Renal pelvis (tissue), 4 donors: Measurements from ENCODE around the gene PLEKHG2. TPM values are rescaled to one million over a fixed set of nuclear protein-coding genes. Genes with fewer than 3 reads are reported as not detected.

Experiments used
- DNase-seq: peaks from one replicate; pipeline ENCODE4 v3.0.0-alpha.2; 2013
- polyA plus RNA-seq, 3 donors: library from polyadenylated mRNA; unstranded; fragments of 120-200 nt; gene quantifications; one replicate each; pipeline ENCODE4 v1.2.1, GENCODE V29; 2013; ENCODE audit not compliant: insufficient read length in 3 of 3

PLEKHG2 gene
- polyA plus RNA-seq, 3 donors = 81.8 to 135 (median 87.0) TPM

DNA sequence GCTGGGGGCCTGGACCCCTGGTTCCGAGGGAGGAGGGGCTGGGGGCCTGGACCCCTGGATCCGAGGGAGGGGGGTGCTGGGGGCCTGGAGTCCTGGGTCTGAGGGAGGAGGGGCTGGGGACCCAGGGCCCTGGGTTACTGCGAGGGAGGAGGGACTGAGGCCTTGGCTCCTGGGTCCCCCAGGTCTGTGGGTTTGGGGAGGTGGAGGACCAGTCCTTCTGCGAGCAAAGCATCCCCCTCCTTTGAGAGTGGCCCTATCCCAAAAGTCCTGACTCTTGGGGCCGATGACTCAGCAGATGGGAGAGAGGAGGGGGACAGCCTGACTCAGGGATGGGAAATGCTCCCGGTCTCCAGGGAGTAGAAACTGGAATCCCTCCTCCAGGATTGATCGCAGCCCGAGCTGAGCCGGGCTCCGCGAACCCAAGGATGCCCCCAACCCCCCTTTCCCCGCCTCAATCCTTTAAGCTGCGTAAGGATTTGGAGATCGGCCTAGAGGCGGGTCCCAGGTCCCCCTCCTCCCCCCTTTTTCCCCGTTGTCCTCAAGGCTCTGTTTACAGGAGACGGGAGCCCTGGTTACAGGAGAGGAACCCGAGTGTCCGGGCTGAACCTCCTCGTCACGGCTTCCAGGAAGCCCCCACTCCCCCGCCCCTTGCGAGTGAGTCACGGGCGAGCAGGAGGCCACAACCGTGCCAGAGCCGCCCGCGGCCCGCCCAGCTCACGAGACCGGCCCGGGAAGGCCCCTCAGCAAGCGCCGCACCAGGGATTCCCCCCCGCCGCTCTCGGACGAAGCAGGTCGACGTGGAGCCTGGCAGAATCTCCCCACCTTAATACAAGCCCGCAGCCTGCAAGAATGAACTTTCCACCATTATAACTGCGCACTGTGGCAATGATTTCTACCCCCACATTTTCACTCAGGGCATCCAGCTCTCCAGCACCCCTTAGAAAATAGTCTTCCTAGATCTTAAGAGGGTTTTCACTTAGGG, 8.8 kb upstream of the PLEKHG2 start:
- DNase-seq = peak; percentile 95

DNA sequence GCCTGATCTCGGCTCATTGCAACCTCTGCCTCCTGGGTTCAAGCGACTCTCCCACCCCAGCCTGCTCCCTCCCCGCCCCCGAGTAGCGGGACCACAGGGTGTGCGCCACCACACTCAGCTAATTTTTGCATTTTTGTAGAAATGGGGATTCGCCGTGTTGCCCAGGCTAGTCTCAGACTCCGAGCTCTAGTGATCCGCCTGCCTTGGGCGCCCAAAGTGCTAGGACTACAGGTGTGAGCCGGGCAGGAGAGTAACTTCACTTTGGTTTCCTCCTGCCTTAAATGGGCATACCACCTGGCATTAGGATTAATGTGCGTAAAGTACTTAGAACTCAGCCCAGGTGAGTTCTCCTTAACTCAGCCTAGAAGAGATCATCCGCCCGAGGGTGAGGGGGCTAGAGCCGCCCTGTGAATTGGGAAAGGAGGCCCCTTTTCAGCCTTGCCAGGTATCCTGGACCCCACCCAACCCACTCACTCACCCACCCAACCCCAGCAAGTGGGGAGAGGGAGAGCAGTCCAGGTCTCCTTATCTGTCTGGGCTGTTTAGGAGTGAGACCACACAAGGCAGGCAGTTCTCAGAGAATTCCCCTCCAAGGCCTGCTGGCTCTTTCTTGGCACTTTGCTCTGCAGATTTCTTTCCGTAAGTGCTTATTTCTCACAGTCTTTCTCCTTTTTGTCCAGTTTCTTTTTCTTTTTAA, 7.1 kb upstream of the PLEKHG2 start:
- DNase-seq = no peak

DNA sequence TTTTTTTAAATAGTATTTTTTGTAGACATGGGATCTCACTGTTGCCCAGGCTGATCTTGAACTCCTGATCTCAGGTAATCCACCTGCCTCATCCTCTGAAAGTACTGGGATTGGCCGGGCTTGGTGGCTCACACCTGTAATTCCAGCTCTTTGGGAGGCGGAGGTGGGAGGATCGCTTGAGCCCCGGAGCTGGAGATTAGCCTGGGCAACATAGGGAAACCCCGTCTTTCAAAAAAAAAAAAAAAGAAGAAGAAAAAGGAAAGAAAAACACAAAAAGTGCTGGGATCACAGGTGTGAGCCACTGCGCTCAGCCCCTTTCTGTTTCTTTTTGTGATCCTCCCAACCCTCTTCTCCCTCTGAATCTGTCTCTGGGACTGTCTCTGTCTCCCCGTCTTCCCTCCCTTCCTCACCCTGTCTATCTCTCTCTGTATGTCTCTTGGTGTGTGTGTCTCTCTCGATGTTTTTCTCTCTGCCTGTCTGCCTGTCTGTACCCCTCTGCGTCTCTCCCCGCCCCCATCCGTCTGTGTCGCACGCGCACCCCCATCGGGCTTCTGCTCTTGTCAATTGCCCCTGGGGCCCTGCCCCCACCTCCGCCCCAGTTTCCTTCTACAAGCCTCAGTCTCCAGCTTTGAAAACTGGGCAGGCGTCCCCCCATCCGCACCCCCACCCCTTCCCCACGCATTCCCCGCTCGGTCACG, 6.4 kb upstream of the PLEKHG2 start:
- DNase-seq = no peak

DNA sequence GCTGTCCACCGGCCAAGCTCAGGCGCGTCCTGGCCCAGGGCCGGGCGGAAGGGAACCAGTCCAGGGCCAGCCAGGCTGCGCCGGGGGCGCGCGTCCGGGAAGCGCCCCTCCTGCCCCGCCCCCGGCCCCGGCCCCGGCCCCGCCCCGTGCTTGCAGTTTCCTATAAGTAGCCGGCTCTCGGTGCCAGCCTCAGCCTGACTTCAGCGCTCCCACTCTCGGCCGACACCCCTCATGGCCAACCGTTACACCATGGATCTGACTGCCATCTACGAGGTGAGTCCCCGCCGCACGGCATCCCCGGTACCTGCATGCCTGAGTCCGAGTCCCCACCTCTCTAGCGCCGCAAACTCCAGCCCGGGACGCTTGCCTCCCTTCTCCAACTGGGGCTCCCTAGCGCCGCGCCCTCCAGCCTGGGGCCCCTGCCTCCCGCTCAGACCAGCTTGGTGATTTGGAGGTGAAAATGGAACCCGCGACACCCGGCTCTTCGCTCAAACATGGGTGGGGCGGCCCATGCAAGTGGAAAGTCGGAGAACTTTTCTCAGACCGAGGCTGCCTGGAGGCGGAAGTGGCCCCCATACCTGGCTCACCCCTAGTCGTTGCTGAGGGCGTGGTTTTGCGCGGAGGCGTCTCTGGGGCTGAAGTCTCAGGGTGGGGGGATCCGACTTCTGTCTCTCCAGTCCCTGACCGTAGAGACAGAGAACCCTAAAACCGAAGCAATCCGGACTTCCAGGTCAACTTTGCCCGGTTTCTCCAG, 5.6 kb upstream of the PLEKHG2 start, which contains the start of gene ZFP36:
Gene ZFP36 (plus strand): TSS at position 192 of the 754 bp plus-strand sequence. CDS start 58 bp downstream, at position 250.
- DNase-seq = peak; percentile 80

DNA sequence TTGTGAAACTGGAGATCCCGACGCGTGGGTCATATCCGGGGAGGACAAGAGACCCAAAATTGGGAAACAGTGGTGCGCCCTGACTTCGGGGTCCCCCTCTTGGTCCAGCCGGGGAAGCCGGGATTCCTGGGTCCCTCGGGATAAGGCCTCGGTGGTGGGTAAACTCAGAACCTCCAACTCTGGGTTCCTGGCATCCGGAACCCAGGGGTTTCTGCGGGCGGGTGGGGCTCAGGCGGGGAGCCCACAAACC, 5.1 kb upstream of the PLEKHG2 start:
- DNase-seq = no peak

DNA sequence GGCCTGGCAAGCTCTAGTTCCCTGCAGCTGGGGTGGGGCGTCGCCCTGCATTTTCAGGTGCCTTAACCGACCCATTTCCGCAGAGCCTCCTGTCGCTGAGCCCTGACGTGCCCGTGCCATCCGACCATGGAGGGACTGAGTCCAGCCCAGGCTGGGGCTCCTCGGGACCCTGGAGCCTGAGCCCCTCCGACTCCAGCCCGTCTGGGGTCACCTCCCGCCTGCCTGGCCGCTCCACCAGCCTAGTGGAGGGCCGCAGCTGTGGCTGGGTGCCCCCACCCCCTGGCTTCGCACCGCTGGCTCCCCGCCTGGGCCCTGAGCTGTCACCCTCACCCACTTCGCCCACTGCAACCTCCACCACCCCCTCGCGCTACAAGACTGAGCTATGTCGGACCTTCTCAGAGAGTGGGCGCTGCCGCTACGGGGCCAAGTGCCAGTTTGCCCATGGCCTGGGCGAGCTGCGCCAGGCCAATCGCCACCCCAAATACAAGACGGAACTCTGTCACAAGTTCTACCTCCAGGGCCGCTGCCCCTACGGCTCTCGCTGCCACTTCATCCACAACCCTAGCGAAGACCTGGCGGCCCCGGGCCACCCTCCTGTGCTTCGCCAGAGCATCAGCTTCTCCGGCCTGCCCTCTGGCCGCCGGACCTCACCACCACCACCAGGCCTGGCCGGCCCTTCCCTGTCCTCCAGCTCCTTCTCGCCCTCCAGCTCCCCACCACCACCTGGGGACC, 4.6 kb upstream of the PLEKHG2 start:
- peak; percentile 22 for DNase-seq

DNA sequence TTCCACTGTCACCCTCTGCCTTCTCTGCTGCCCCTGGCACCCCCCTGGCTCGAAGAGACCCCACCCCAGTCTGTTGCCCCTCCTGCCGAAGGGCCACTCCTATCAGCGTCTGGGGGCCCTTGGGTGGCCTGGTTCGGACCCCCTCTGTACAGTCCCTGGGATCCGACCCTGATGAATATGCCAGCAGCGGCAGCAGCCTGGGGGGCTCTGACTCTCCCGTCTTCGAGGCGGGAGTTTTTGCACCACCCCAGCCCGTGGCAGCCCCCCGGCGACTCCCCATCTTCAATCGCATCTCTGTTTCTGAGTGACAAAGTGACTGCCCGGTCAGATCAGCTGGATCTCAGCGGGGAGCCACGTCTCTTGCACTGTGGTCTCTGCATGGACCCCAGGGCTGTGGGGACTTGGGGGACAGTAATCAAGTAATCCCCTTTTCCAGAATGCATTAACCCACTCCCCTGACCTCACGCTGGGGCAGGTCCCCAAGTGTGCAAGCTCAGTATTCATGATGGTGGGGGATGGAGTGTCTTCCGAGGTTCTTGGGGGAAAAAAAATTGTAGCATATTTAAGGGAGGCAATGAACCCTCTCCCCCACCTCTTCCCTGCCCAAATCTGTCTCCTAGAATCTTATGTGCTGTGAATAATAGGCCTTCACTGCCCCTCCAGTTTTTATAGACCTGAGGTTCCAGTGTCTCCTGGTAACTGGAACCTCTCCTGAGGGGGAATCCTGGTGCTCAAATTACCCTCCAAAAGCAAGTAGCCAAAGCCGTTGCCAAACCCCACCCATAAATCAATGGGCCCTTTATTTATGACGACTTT, 3.9 kb upstream of the PLEKHG2 start:
- DNase-seq = peak; percentile 29

DNA sequence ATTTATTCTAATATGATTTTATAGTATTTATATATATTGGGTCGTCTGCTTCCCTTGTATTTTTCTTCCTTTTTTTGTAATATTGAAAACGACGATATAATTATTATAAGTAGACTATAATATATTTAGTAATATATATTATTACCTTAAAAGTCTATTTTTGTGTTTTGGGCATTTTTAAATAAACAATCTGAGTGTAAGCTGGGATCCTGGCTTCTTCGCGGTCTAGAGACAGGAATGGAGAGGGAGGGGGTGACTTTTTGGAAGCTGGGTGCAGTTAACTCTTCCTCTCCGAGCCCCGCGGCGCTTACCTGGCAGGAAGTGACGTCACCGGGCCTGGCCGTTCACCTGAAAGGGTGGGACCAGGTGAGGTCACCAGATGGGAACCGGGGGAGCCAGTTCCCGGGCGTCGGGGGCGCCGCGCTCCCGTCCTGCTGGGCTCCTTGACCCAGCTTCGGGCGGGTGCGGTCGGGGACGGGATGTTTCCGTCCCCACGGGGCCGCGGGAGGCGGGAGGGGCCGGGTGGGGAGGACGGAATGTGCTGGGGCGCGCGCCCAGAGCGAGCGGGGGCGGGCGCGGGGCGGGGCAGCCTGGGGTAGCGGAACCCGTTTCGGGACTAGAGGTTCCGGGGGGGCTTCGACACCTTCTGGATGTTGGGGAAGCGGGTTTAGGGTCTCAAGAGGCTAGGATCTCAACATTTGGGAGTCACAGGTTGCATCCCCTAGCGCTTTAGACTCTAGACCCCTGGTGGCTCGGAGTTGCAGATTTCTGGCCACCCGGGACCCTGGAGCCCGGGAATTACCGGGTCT, 3.1 kb upstream of the PLEKHG2 start:
- peak; percentile 79 for DNase-seq

DNA sequence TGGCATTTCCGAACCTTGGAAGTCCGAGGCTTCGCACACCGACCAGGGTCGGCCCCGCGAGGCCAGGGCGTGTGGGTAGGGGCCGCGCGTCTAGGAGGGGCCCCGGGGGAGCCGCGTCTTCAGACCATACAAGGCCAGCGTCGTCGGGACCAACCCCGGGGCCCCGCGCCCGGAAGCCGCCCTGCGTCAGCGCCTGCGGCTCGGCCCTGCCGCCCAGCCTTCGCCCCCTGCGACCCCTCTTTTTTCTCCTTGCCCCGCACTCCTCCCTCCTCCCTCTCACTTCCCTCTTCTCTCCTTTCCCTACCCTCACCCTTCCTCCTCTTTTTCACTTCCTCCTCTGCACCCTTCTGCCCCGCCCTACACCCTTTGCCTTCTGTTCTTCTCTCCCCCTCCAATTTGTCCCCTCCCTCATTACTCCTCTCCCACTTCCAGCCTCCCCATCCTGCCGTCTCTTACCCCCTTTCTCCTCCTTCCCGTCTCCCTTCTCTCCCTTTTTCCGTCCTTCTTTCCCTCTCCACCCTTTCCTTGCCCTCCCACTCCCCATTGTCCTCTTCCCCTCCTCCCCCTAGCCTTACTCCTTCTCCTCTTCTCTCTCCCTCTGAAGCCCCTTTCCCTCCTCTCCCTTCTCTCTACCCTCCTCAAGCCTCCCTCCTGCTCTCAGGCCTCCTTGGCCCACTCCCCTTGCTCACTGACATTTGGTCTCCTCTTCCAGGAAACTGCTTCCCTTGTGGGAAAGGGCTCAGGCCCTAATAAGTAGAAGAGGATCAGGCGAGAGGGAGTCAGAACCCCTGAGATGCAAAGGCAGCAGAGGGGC, 2.2 kb upstream of the PLEKHG2 start:
- peak; percentile 53 for DNase-seq

DNA sequence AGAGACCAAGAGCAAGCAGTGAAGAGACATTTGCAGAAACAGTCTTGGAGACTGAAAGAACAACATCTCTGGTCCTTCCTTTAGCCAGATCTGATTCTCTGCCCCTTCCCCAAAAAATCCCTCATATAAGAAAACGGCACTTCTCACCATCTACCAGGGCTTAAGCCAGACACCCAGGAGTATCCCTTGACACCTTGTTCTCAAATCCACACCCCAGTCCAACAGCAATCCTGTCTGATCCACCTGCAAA, 1.7 kb upstream of the PLEKHG2 start:
- DNase-seq = no peak

DNA sequence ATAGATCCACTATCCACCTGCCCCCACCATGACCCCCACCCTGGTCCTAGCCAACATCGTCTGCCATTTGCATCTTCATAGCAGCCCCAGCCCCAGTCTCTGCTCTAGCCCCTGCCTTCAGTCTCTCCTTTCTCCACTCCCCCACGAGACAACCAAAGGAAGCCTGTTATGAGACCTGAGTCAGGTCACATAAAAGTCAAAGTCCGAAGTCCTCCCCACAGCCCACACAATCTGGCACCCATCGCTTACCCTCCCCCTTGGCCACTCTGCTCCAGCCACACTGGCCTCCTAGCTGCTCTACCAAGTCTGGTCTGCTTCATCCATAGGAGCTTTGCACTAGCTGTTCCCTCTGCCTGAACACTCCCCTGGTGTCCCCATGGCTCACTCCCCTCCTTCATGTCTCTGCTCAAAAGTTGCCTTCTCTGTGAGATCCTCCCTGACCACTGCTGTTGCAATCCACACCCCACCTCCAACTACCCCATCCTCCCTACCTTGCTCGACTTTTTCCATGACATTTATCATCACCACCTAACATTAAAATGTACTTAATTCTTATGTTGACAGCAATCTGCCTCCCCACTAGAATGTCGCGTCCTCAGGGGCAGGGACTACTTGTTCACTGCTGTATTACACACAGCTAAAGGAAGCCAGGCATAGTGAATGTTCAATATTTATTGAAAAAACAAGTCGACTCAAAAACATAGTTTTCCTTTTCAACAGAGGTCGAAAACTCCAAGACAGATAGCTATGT, 1.2 kb upstream of the PLEKHG2 start:
- DNase-seq = no peak

DNA sequence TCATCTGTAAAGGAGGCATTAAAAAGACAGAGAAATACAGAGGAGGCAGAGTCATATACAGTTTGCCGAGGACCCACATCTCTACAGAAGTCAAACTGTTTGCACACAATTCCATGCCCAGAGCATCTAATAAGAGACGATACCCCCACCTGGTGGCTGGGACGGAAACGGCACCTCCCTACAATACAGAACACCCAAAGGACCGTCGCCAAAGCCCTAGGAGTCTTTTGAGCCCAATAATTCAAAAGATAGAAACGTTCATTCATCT, 703 bp upstream of the PLEKHG2 start:
- DNase-seq = peak; percentile 90

DNA sequence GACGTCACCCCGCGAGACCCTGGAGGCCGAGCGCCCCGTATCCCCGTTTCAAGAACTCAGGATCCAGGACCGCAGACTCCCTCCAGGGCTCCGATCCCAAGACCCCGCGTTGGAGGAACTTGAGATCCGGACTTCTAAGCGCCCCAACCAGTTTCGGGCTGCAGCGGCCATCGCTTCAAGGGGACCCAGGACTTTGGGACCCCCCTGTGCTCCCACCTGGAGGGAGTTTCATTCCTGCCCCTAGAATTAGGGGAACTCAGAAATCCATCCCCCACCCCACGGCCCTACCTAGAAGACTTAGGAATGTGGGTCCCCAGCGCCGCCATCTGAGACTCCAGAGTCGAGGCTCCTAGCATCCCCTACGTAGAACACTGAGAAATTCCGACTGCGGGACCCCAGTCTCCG, 400 bp downstream of the PLEKHG2 start:
- no peak for DNase-seq

DNA sequence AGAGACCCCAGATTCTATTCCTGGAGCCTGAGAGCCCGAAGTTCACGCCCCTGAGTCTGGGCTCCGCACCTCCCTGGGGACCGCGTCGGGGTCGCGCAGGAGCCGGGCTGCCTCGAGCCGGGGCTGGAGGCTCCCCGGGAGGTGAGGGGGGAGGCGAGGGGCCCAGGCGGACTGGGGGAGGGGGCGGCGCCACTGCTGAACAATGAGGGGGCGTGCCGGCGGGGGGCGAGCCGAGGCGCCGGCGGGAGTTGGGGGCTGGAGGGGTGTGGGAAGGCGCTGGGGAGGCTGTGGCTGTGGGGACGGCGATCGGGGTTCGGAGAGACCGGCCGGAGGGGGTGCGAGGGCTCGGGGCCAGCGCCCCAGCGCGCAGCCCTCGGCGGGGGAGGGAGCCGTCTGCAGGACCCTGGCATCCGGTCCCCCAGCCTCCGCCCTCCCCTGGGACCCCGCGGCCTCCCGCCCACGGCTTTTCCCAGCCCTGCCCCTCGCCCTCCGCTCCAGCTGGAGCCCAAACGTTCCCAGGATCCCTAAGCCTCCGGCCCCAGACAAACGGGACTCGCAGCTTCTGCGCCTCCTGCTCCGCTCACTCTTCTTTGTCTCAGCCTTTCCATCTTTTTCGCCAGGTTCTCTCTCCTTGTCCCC, 922 bp downstream of the PLEKHG2 start:
- peak; percentile 83 for DNase-seq

DNA sequence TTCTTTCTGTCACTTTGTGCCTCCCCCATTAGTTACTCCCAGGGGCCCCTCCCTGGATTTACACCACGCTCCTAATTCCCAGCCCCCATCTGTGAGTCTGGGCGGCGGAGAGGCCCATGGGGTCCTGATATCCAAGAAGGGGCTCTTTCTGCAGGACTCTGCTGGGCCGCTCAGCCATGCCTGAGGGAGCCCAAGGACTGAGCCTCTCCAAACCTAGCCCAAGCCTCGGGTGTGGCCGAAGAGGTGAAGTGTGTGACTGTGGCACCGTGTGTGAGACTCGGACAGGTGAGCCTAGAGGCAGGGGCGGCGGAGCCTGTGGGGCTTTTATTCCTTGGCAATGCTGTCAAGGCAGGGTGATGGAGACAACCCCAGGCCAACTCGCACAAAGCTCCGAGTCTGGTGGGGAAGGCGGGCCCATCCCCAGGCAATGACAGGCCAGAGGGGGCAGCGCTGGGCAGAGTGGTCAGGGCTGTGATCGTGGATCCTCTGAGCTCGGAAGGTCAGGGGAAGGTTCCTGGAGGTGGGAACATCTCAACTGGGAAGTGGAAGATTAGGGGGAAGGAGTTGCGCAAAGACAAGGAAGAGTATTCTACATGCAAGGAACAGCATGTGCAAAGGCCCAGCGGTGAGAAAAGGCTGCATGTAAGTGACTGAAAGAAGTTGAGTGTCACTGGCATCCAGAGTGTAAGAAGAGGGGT, 1.6 kb downstream of the PLEKHG2 start:
- DNase-seq = no peak

DNA sequence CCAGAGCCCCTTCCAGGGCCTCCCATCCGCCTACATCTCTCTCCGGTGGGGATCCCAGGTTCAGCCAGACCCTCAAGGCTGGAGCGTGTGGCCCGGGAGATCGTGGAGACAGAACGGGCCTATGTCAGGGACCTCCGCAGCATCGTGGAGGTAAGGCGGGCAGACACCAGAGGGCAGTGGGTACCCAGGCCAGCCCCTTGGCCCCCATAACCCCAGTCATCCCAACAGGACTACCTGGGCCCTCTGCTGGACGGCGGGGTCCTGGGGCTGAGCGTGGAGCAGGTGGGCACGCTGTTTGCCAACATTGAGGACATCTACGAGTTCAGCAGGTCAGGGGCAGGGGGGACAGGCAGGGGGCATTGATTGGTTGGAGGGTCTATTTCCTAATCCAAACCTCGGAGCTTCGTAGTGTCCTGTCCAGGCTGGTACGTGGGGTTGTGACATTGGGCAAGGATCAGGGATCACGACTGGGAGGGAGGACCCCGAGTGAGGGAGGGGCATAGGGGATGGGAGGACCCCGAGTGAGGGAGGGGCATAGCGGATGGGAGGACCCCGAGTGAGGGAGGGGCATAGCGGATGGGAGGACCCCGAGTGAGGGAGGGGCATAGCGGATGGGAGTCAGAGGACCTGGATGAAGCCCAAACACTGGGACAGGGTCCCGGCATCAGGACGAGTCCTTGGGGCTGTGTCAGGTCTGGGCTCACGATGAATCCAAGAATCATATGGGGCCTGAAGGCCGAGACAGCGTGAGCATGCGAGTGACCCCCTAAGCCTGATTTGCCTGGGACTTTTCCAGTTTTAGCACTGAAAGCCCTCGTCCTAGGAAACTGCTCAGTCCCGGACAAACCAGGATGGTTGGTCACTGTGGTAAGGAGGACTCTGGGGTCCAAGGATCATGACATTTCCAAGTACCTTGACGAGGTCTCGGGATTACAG, 2.9 kb downstream of the PLEKHG2 start:
- DNase-seq = no peak
